ENCODE data around the gene ASB6.
A peak's percentile ranks its signal among the peaks of the same experiment; 100 is the strongest.
"Not testable (repeated sequence)": the region's sequence is repeated elsewhere in the genome, so short reads cannot be mapped to it uniquely, and the experiment has no call there.

The ASB6 gene

GRCh38 chr9:129643706-129644105 lies 1.8 kb upstream of the ASB6 start:
- DNase-seq (ENCODE audit: low read depth), result no peak

- no peak for DNase-seq (ENCODE audit: low read depth)
Observed at GRCh38 chr9:129640871-129641749, 841 bp downstream of the ASB6 start.

- no peak for DNase-seq (ENCODE audit: low read depth)
Observed at GRCh38 chr9:129640086-129640870, 1.7 kb downstream of the ASB6 start.

- DNase-seq (ENCODE audit: low read depth), result no peak
Observed at GRCh38 chr9:129639756-129640085, 2.2 kb downstream of the ASB6 start.

- no peak for DNase-seq (ENCODE audit: low read depth)
Observed at GRCh38 chr9:129639034-129639630, 2.8 kb downstream of the ASB6 start.

- no peak for DNase-seq (ENCODE audit: low read depth)
Observed at GRCh38 chr9:129637673-129638439, 4.1 kb downstream of the ASB6 start.

GRCh38 chr9:129637102-129637501 lies 4.8 kb downstream of the ASB6 start:
- DNase-seq (ENCODE audit: low read depth), result no peak

GRCh38 chr9:129636343-129636742 lies 5.6 kb downstream of the ASB6 start:
- DNase-seq (ENCODE audit: low read depth), result not testable (repeated sequence)

GRCh38 chr9:129635099-129636065 lies 6.6 kb downstream of the ASB6 start:
- DNase-seq (ENCODE audit: low read depth), result no peak

GRCh38 chr9:129633848-129634247 lies 8.1 kb downstream of the ASB6 start:
- DNase-seq (ENCODE audit: low read depth), result no peak

- no peak for DNase-seq (ENCODE audit: low read depth)
Observed at GRCh38 chr9:129633207-129633606, 8.7 kb downstream of the ASB6 start.

- DNase-seq (ENCODE audit: low read depth), result no peak
Observed at GRCh38 chr9:129632460-129632859, 9.5 kb downstream of the ASB6 start.

GRCh38 chr9:129631674-129632129 lies 10.2 kb downstream of the ASB6 start:
- no peak for DNase-seq (ENCODE audit: low read depth)

- no peak for DNase-seq (ENCODE audit: low read depth)
Observed at GRCh38 chr9:129630967-129631673, 10.8 kb downstream of the ASB6 start.

- no peak for DNase-seq (ENCODE audit: low read depth)
Observed at GRCh38 chr9:129629251-129629820, 12.6 kb downstream of the ASB6 start.

GRCh38 chr9:129628709-129629108 lies 13.2 kb downstream of the ASB6 start:
- DNase-seq (ENCODE audit: low read depth), result no peak

GRCh38 chr9:129627556-129628440 lies 14.2 kb downstream of the ASB6 start:
- DNase-seq (ENCODE audit: low read depth), result no peak

- DNase-seq (ENCODE audit: low read depth), result peak; percentile 77
Observed at GRCh38 chr9:129626625-129627284, 15.2 kb downstream of the ASB6 start.
